ENCODE results near the gene CBX7. TPM values are rescaled to one million over a fixed set of nuclear protein-coding genes. Genes with fewer than 3 reads are reported as not detected.
A peak's percentile ranks its signal among the peaks of the same experiment; 100 is the strongest.
"Not testable (repeated sequence)": the region's sequence is repeated elsewhere in the genome, so short reads cannot be mapped to it uniquely, and the experiment has no call there.

CBX7 gene
- polyA plus RNA-seq, 2 of the 4 experiments (the other 2 are of a cell fraction) = 0.79 to 2.5 TPM

DNA sequence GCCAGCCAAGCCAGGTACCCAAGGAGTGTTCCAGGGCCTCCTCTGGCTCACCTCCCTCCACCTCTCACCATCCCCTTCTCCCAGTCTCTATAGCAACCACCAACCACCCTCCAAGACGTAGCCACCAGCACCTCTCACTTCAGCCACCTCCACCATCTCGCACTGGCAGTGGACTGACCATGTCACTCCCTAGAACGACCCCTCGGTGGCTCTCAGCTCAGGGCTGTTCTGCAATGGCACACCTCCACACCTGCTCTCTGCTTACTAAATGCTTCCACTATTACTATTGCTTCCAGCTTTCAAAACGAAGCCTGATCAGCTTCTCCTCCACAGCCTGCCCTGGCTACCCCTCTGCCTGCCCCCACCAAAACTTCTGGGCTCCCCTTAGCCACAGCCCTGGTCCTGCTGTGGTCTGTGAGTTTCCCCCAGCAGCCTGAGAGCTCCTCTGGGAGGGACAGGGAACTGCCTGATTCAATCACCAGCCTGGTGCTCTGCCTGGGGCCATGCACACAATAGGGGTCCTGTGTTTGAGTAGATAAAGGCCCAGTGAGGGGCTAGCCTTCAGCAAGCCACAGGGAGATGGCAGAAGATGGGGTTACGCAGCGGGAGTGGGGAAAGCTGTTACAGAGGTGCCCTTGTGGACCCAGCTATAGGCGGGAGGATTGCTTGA lies 17.5 kb upstream of the CBX7 start:
- Histone ChIP-seq H3K4me1 (peaks cover 37% of the 10 kb centered on the region), H3K4me3 (no peak overlapping the region), H3K9me3 (no peaks in the 10 kb centered on the region; the same call in 2 of the 3 replicates), H3K4me2 (no peak overlapping the region), H3K27ac (peak overlapping the region in 1 of 2 experiments; percentile 92; a peak in 3 of 6 replicates)
- ChIA-PET CTCF (interaction anchor here (0.6 to 9.0 kb wide), 27 partner anchors 10 to 359 kb away, joined by 3 to 96 read pairs (median 5); partner anchors contain the start of gene RPL3), POLR2A (interaction anchor here (2.8 kb wide), 1 partner anchor 149 kb away, joined by 16 read pairs; the partner anchor contains the start of gene RPL3)
- no peak for DNase-seq (ENCODE audit: low read depth in 1 of 2, low spot score in 1 of 2)
- FAIRE-seq = no peak
- no peak for ATAC-seq
- TF ChIP-seq CTCF (IDR thresholded peaks at IDR 0.05) = no peak
- 58% methylated on average over 8 of the region's 8 CpGs for WGBS (ENCODE audit: missing lambda C conversion rate)

GRCh38 chr22:39166547-39166946 lies 14.1 kb upstream of the CBX7 start:
- no peak for ATAC-seq
- no peak for DNase-seq (ENCODE audit: low read depth in 1 of 2, low spot score in 1 of 2)
- peaks cover 3% of the 10 kb centered on the region; the same call in 1 of the 3 replicates for H3K9me3 ChIP-seq
- H3K27ac ChIP-seq = no peak overlapping the region
- no peak overlapping the region for H3K4me2 ChIP-seq
- no peak for TF ChIP-seq HDAC2 (IDR thresholded peaks at IDR 0.05)
- no peak for TF ChIP-seq CHD4 (IDR thresholded peaks at IDR 0.05; ENCODE audit: borderline replicate concordance)
- TF ChIP-seq HOXB13 (CRISPR knock-in tag; IDR thresholded peaks at IDR 0.05; ENCODE audit: low read depth) = no peak
- no peak for TF ChIP-seq MAZ (IDR thresholded peaks at IDR 0.05; ENCODE audit: borderline replicate concordance, low read depth, low read length)
- TF ChIP-seq FOSL2 (IDR thresholded peaks at IDR 0.05) = no peak
- no peak for TF ChIP-seq FOSL2 (CRISPR knock-in tag; IDR thresholded peaks at IDR 0.05)
- TF ChIP-seq CTCF (IDR thresholded peaks at IDR 0.05) = no peak
- no peak for TF ChIP-seq RFX5 (IDR thresholded peaks at IDR 0.05)
- no peak for TF ChIP-seq CEBPB (IDR thresholded peaks at IDR 0.05)
- no peak for TF ChIP-seq RARB (CRISPR knock-in tag; IDR thresholded peaks at IDR 0.05)
- no peak for TF ChIP-seq JUN (IDR thresholded peaks at IDR 0.05)
- no peak for TF ChIP-seq ELK1 (IDR thresholded peaks at IDR 0.05; ENCODE audit: low read depth, low read length)
- no peak for TF ChIP-seq SMC3 (IDR thresholded peaks at IDR 0.05)
- no peak for TF ChIP-seq BCL3 (IDR thresholded peaks at IDR 0.05)
- no peak for TF ChIP-seq RCOR1 (IDR thresholded peaks at IDR 0.05; ENCODE audit: low read depth, low read length)
- no peak overlapping the region for H3K4me3 ChIP-seq
- ChIA-PET CTCF (interaction anchor here (9.0 kb wide), 1 partner anchor 144 kb away, joined by 96 read pairs; no protein-coding TSS in a partner anchor), POLR2A (interaction anchor here (0.6 kb wide), 1 partner anchor 126 kb away, joined by 3 read pairs; no protein-coding TSS in a partner anchor)
- WGBS (ENCODE audit: missing lambda C conversion rate) = 85% methylated on average over 5 of the region's 5 CpGs
- peaks cover 7% of the 10 kb centered on the region for H3K4me1 ChIP-seq
- FAIRE-seq = no peak

- H3K4me2 ChIP-seq; H3K4me3 ChIP-seq; H3K4me1 ChIP-seq; DNase-seq (ENCODE audit: low read depth in 1 of 2, low spot score in 1 of 2); H3K27ac ChIP-seq; POLR2A ChIA-PET; H3K9me3 ChIP-seq; FAIRE-seq; ATAC-seq: not testable (repeated sequence)
- WGBS (ENCODE audit: missing lambda C conversion rate) = 79% methylated on average over 8 of the region's 8 CpGs
- CTCF ChIA-PET = interaction anchor here (0.9 to 2.0 kb wide), 5 partner anchors 7 to 187 kb away, joined by 3 to 6 read pairs (median 5); no protein-coding TSS in a partner anchor
Observed at GRCh38 chr22:39156093-39156492, 3.6 kb upstream of the CBX7 start.
